GM18870 (cell line): ENCODE measurements around the gene ZNF143.
"Not testable (repeated sequence)": the region's sequence is repeated elsewhere in the genome, so short reads cannot be mapped to it uniquely, and the experiment has no call there.

Experiments
- ATAC-seq: cut with Tn5 transposase; IDR thresholded peaks from one replicate; pipeline ENCODE4 v1.9.1; 2021; ENCODE audit warnings: moderate library complexity; ENCODE audit not compliant: unreplicated experiment

ZNF143 gene

DNA sequence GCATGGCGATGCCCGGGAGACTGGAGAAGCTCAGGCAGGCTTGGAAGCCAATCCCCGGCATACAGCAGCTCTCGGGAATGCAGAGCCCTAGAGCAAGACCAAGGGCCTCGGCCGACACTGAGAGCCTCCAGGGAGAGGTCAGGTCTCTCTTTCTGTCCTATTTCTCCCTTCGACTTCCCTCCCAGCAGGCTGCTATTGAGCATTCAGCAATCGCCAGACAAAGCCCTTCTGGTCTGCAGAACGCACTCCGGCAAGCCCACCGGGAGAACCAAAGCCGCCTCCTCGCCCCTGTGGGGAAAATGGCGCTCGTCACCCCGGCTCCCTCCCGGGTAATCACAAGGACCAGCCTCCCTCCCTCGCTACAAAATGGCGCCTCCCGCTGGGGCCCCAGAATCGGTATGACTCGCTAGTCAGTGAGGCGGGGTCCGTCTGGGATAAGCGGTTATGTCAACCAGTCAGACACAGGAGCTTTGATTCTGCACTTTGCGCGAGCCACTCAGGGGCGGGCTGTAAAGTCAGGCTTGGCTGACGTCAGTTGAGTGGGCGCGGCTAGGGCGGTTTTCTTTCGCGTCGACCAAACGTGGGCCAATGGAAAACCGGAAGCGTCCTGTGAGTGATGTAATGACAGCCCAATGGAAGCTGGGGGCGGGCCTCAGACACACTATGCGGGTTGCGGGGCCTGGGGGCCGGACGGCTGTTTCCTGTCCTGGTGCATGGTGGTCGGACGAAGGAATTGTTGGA, at the start of gene ZNF143:
Gene ZNF143 (plus strand): TSS at position 691 of the 741 bp plus-strand sequence. CDS start 10,297 bp downstream, outside the sequence.
- ATAC-seq: peak; percentile 89

DNA sequence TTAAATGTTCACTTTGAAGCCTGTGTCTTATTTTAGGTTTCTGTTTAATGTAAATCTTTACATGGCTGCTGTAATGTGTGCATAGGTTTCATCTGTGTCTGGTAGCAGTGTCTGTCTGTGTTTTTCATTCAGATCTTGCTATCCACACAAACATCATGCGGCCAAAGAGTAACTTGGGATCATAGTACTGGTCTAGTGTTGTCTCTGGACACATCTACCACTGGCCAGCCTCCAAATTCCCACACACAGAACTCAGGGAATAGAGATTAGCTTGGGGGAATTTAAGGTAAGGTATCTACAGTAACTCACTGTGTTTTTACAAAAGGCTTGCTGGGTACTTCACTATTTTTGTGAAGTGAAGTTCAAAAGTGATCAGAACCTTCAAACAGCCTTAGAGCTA, 32.1 kb upstream of the ZNF143 start:
- ATAC-seq: no peak

DNA sequence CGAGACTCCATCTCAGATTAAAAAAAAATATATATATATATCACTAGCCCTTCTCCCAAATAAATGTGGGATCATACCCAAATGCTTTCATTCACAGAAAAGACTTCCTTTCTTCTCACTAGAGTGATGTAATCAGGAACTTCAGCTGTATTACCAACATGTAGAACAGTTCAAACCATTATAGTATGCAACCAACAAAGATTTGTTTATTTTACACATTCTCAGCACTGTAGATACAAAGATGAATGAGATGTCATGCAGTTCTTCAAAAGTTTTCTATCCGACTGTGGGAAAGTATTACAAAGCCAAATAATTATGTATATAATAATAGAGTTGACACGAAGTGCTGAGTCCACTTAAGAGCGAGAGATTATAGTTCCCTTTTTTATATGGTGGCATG, 22.2 kb upstream of the ZNF143 start:
- no peak for ATAC-seq

DNA sequence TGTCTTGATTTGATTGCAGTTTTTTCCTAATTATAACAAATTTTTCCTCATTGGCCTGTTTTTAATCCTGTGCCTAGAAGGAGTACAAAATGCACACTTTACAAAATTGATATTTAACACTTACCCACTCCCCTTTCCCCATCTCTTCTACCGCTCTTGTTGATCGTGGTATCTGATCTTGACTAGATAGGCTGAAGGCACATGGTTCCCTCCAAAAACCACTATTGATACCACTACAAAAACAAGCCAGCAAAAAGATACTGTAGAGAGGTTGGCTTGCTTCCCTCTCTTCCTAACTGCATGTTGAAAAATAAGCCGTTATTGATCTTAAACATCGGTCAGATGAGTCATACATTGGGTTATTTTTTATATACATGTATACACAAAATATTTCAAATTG, 14.6 kb upstream of the ZNF143 start:
- no peak for ATAC-seq

DNA sequence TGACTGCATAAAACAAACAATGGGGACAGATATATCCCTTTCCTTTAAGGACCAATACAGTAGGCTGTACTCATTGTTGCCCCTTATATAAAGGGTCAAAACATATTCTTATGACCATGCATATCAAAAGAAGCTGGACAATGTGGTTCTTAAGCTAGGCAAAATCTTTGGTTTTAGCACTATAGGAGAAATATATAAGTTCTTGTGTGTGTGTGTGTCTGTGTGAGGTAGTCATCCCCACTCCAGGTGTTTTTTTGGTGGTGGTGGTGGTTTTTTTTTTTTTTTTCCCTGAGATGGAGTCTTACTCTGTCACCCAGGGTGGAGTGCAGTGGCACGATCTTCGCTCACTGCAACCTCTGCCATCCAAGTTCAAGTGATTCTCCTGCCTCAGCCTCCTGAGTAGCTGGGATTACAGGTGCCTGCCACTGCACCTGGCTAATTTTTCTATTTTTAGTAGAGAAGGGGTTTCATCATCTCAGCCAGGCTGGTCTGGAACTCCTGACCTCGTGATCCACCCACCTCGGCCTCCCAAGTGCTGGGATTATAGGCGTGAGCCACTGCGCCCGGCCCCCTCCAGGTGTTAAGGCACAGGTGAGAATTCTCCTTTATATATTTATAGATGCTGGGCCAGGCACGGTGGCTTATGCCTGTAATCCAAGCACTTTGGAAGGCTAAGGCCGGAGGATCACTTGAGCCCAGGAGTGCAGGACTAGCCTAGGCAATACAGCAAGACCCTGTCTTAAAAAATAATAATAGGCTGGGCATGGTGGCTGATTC, 12.0 kb upstream of the ZNF143 start:
- no peak for ATAC-seq

DNA sequence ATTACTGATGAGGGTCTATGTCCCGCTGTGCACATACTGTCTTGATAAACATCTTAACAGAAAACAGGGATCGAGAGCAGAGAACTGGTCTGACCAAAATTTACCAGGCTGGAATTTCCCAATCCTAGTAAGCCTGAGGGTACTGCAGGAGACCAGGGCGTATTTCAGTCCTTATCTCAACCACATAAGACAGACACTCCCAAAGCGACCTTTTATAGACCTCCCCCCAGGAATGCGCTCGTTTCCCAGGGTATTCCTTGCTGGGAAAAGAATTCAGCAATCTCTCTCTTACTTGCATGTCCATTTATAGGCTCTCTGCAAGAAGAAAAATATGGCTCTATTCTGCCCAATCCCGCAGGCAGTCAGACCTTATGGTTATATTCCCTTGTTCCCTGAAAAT, 8.8 kb upstream of the ZNF143 start:
- not testable (repeated sequence) for ATAC-seq

DNA sequence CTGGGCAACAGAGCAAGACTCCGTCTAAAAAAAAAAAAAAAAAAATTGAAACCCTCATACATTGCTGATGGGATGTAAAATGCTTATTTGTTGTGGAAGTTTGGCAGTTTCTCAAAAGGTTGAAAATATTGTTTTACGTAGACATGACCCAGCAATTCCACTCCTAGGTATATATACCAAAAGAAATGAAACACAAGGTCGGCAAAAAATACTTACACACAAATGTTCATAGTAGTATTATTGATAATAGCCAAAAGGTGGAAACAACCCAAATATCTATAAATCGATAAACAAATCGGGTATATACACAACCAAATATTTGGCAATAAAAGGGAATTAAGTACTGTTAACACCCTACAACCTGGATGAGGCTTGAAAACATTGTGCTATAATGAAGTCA, 5.1 kb upstream of the ZNF143 start:
- ATAC-seq: no peak

DNA sequence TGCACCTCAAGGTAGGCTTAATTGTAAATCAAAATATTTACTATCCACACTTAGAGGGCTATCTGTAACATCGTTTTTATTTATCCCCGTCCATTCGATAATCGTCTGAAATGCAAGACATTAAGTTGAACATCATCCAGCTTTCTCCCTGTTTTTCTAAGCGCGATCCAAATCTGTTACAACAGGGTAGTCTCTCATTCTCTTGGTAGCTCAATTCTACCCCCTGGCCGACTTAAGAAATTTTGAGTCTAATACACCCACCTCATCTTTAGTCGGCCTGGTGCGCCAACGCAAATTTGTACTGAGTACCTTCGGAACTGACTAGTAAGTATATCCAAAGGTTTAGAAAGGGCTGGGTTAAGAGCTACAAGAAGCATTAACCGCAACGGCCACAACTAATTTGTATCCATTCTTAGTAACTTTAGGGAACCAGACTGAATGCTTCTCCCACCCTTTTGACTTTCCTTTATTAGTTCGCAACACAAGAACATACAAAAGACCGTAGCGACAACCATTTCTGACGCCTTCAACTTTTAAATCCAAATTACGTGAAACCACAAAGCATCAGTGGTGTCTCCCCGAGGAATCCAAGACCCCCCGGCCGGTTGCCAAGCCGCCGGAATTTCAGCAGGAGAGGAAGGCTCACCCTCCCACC, 1.0 kb upstream of the ZNF143 start:
- no peak for ATAC-seq

DNA sequence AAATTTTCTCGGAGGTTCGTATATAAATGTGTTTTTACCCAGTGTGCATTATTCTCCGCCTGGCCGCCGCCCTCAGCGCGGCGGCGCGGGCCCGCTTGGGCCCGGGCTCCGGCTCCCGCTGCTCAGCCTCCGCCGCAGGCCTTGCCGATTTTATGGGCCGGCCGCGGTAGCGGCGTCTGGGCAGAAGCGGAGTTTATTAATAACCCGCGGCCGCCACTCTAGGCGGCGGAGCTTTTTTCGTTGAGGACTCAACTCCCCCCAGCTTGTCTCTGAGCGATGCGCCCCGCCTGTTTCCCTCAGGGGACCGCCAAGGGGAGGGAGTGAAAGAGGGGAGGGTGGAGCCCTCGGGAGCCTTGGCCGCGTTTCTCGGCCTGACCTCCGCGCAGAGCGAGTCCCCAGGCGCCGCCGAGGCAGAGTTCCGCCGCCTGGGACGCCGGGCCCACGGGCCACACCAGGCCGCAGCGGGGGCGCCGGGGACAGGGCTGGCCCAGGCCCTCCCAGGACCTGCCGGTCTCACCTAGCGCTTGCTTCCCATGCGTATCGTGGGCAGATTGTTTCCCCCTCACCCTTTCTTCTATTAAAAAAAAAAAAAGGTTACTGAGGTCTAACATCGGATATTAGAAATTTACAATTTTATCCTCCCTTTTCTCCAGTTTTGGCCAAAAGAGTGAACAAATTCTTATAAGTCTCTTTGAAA, 399 bp downstream of the ZNF143 start:
- peak; percentile 26 for ATAC-seq

DNA sequence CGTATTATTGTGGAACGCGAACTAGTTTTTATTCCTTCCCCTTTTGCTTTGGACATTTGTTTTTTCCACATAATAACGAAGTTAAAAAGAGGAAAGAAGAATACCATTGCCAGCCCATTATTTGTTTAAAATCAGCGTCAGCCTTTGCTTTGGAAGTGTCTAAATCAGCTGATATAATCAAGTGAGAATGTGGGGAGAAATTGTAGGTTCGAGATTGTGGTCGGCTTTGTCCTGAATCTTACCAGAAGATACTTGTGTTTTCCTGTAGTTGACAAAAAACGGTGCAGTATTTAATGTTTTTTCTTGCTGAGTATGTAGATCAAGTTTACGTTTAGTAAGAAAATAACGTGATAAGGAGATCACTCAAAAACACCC, 935 bp downstream of the ZNF143 start:
- ATAC-seq: no peak

DNA sequence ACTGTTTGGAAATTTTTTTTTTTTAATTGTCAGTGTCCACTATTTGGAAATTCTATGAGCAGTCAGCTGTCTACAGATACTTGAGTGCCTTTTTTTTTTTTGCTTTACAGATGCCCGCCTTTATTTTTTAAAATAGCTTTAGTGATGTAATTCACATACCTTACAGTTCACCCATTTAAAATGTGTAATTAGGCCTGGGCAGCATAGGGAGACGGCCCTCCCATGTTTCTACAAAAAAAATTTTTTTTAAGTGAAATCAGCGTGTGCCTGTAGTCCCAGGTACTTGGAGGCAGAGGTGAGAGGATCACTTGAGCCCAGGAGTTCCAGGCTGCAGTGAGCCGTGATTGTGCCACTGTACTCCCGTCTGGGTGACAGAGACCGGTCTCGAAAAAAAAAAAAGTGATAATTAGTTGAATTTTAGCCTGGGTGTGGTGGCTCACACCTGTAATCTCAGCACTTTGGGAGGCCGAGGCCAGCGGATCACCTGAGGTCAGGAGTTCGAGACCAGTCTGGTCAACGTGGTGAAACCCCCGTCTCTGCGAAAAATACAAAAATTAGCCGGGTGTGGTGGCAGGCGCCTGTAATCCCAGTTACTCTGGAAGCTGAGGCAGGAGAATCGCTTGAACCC, 1.5 kb downstream of the ZNF143 start:
- no peak for ATAC-seq

DNA sequence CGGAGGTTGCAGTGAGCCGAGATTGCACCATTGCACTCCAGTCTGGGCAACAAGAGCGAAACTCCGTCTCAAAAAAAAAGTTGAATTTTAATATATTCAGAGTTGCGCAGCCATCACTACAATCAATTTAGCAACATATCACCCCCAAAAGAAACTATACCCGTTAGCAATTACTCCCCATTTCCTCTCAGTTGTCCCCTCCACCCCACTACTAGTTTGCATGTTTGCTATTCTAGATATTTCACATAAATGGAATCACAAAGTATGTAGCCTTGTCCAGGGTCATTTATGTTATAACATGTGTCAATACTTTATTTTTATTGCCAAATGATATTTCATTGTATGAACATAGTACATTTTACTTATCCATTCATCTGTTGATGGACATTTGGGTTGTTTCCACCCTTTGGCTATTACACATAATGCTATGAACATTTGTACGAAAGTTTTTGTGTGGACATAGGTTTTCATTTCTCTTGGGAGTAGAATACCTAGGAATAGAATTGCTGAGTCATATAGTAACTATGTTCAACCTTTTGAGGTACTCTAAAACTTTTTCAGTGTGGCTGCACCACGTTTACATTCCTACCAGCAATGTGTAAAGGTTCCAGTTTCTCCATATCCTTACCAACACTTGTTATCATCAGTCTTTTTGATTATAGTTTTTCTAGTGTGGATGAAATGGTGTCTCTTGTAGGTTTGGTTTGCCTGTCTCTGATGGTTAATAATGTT, 2.2 kb downstream of the ZNF143 start:
- no peak for ATAC-seq

DNA sequence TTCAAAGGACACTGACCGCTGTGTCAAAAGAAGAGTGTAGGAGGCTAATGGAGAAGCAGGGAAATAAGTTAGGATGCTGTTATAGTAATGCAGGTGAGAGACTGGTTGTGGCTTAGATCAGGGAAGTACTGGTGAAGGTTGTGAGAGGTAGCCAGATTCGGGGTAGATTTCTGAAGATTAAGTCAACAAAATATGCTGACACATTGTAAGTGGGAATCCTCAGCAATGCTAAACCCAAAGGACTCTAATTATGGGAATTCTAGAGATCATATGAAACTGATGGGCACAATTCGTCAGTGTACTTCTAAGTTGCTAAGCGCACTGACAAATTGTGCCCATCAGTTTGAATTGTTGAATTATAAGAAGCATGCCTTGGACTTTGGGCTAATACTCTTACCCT, 10.0 kb downstream of the ZNF143 start:
- ATAC-seq: no peak

DNA sequence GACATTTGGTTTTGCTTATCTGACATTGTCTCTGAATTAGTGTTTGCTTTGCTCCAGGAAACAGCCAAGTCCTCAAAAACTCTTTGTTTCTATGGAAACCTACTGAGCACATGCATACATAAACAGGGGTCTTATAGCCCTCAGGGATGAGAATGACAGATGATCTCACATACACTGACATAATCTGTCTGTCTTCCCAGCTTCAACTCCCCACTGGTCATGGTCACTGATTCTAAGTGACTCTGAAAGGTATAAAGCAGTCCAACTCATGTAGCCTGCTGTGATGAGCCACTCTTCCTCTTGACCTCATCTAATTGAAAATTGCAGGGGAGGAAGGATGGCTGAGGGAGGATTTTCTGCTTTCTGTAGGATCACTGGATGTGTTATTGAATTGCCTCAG, 12.6 kb downstream of the ZNF143 start:
- ATAC-seq: no peak

DNA sequence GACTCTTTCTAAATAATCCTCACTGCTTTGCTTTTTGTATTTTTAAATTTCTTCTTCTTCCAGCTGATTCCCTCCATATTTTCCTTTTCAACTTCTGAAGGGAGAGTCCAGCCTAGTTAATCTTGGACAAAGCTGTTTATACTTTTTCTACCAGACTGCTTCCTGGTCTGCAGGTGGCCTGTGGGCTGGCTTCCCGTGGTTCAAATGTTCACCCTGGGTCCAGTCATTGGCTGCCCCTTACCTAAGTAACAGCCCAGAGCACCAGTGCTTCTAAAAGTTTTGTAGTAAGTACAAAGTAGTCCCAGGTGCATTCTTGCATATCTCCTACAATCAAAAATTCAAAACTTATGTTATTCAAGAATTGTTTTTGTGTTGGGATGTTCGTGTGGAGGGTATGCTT, 19.1 kb downstream of the ZNF143 start:
- ATAC-seq: no peak

DNA sequence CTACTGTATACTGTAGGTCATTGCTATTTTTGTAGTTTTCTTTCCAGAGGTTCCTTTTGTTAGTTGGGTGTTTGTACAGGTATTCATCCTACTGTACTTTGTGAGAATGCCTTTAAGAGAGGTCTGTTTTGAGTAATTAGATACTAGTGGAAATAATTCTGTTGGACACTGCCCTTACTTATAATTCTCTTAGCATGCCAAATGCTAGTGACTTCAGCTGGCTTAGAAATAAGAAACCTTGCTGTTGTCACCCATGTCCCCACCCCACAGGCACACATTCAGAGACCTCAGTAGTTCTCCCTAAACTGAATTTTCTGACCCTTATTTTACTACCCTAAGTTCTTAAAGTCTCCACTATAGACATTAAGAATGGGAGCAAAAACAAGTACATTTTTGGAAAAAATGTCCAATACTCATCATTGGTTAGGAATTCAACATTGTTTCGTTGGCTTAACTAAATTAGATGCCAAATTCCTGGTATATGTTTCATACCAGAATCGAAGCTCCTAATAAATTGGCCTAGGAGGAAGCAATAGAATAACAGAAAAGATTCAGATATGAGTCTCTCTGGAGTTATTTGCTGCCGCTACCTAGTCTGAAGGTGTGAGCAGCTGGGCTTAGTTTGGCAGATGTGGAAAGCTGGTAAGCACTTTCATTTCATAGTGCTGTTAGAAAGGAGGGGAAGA, 28.4 kb downstream of the ZNF143 start:
- no peak for ATAC-seq

DNA sequence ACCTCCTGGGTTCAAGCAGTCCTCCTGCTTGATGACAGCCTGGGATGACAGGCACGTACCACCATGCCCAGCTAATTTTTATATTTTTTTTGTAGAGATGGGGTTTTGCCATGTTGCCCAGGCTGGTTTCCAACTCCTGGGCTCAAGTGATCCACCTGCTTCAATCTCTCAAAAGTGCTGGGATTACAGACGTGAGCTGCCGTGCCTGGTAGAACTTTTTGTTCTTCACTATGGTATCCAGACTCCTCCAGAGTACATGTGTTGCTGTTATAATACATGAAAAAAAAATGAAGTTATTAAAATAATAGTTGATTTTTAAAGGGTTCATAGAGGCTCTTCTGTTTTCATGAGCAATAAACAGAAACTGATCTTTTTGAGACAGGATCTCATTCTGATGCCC, 29.6 kb downstream of the ZNF143 start:
- ATAC-seq: no peak

DNA sequence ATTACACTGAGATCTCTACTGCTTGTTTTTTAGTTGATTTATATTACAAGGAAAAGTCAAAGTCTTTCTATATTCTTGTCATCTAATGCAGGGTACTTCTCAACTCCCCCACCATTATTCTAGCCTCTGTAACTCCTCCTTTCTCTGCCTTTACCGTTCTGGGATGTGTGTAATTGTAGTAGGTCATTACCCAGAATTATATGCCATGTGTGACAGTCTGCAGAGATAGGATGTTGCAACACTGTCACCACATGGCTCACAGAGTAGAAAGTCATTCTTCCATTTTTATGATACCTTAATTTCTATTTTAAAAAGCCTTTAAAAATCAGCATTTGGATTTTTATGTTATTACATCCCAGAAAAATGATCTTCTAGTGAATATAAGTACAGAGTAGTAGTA, 32.7 kb downstream of the ZNF143 start:
- ATAC-seq: no peak

DNA sequence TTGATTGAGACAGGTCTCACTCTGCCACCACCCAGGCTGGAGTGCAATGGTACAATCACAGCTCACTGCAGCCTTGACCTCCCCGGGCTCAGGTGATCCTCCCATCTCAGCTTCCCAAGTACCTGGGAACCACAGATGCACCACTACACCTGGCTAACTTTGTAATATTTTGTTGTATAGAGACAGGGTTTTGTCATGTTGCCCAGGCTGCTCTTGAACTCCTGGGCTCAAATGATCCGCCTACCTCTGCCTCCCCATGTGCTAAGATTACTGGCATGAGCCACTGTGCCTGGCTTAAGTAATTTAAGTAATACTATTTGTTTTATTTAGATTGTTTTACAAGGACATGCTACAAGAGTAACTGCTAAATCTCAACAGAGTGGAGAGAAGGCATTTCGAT, 33.5 kb downstream of the ZNF143 start:
- ATAC-seq: no peak
